ENCODE results near the gene TBC1D22A. TPM values are rescaled to one million over a fixed set of nuclear protein-coding genes. Genes with fewer than 3 reads are reported as not detected.

The TBC1D22A gene, protein sequence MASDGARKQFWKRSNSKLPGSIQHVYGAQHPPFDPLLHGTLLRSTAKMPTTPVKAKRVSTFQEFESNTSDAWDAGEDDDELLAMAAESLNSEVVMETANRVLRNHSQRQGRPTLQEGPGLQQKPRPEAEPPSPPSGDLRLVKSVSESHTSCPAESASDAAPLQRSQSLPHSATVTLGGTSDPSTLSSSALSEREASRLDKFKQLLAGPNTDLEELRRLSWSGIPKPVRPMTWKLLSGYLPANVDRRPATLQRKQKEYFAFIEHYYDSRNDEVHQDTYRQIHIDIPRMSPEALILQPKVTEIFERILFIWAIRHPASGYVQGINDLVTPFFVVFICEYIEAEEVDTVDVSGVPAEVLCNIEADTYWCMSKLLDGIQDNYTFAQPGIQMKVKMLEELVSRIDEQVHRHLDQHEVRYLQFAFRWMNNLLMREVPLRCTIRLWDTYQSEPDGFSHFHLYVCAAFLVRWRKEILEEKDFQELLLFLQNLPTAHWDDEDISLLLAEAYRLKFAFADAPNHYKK
- 11.5 and 21.2 TPM in 2 replicates for total RNA-seq

DNA sequence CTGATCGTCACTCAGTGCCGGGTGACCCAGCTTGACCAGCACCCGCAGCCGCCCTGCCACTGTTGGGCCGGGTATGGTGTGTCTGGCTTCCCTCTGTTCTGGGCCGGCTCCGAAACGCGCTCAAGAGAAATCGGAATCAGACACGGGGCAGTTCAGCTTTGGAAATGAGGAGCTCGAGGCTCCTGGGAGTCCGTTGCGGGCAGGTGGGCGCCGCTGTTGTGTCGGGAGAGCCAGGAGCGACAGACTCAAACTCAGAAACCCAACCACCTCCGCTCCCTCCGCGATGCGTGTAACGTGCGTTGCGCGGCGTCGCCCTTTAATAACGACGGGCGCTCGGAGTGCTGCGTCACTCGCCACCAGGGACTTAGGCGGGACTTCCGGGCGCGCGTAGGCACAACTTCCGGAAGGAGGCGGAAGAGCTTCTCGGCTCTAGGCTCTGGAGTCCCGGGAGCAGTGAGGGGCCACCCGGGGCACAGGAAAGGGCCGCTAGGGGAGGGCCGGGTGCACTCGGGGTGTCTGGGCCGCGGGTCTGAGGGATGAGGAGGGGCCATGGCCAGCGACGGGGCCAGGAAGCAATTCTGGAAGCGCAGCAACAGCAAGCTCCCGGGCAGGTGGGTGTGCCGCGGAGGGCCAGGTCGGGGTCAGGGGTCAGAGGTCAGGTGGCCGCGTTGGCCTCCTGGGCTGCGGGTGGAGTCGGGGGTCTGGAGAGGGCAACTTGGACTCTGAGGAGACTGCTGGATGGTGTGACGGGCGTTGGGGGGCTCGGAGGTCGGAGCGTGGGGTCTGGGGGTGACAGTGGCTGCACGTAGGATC, at the start of gene TBC1D22A:
Gene TBC1D22A, plus strand, starts transcription at position 413 of the 813 bp plus-strand sequence. Its CDS starts 137 bp downstream, at position 550.

DNA sequence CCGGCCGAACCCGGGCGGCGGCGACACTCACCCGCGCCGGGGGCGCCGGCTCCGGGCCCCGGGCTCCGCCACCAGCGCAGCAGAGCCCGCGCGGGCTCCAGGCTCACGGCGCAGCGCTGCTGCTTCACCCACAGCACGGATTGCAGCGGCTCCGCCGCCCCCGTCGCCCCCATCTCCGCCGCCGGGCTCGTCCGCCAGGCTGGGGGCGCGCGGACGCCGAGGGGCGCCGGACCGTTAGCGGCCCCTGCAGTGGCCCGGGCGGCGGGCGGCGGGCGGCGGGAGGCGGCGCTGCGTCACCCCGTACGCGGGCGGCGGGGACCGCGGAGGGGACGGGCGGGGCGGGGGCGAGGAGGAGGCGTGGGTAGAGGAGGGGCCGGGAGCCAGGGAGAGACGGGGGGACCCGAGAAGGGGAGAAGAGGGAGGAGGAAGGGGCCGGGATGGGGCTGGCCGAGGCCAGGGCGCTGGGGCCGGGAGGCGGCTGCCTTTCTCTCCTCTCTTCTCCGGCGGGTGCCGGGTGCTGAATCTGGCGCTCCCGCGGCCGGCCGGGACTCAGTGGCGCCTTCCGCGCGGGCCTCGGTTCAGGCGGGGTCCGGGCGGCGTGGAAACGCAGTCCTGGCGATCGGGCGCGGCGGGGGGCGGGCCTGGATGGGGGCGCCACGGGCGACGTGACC, 24.3 kb upstream of the TBC1D22A start, which contains the start of gene CERK:
Gene CERK, minus strand, starts transcription at position 277 of the 671 bp plus-strand sequence. Its CDS starts 104 bp downstream, at position 173.

Other genes with a start within 250 kb of the TBC1D22A start
- 2.3 and 74.3 TPM in 2 replicates for gene CELSR1, start 225.0 kb upstream of the TBC1D22A start, total RNA-seq
- gene GRAMD4, start 142.3 kb upstream of the TBC1D22A start, total RNA-seq, result 8.6 and 22.2 TPM in 2 replicates
- gene CERK, start 24.4 kb upstream of the TBC1D22A start, total RNA-seq, result 50.0 and 94.3 TPM in 2 replicates